Muscle layer of duodenum (tissue), 2 donors: ENCODE results near the gene NAA25.

ENCODE experiments used
- H3K27ac ChIP-seq: one replicate; pipeline ENCODE4 v1.7.0; 2013; ENCODE audit warnings: mild to moderate bottlenecking, low read length
- H3K27me3 ChIP-seq: one replicate; pipeline ENCODE4 v1.7.0; 2013; ENCODE audit warnings: low read depth, mild to moderate bottlenecking, control low read depth, low read length
- H3K36me3 ChIP-seq, 2 donors: one replicate each; pipeline ENCODE4 v1.7.0; 2013; ENCODE audit warnings: low read length in 2 of 2, control low read depth in 1 of 2, mild to moderate bottlenecking in 1 of 2; ENCODE audit not compliant: insufficient read depth in 2 of 2, control insufficient read depth in 1 of 2
- H3K4me1 ChIP-seq, 2 donors: one replicate each; pipeline ENCODE4 v1.7.0; 2013; ENCODE audit warnings: low read length in 2 of 2, mild to moderate bottlenecking in 2 of 2, control low read depth in 1 of 2, moderate library complexity in 1 of 2; ENCODE audit not compliant: insufficient read depth in 2 of 2, control insufficient read depth in 1 of 2
- H3K4me3 ChIP-seq, 2 donors: one replicate each; pipeline ENCODE4 v1.7.0; 2013; ENCODE audit warnings: low read length in 2 of 2, low read depth in 1 of 2, mild to moderate bottlenecking in 1 of 2
- H3K9me3 ChIP-seq, 2 donors: one replicate each; pipeline ENCODE4 v1.7.0; 2013; ENCODE audit warnings: low read length in 2 of 2, control low read depth in 1 of 2, mild to moderate bottlenecking in 1 of 2; ENCODE audit not compliant: control insufficient read depth in 1 of 2
- donor health status: healthy.

NAA25 gene

DNA sequence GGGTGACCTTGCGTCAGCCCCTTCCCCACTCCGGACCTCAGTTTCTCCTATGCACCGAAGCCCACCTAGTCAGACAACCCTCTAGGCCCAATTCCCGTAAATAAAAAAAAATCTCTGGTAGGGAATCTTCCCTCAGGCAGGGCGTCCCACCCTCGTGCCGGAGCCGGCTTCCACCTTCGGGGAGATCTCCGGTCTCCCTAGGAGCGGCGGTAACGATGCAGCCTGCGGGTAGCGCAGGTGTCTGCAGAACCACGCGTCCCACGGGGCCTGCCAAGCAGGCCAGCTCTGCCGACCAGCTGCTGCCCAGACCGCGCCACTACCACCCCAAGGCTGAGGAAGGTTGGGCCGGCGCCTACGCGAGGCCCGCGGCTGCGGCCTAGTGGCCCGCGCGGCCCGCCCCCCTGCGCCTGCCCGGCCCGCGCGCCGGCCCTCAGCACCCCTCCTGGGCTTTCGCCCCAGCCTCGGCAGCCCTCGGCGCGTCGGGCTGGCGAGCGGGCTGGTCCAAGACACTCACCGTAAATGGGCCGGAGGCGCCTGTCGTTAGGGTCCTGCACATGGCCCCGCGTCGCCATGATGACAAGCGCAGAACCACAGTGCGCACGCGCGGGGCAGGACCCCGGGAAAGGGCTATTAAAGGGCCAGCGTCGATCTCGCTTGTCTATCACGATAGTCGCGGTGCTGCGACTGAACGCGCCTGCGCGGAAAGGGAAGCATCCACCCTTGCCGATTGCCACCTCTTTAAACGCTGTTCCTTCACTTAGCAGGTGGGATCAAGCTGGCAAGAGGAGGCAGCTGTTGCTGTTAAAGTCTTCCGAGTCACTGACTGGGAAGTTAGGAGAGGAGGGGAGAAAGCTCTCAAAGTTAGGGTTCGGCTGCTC, at the start of gene NAA25:
Gene NAA25 (minus strand): TSS at position 582 of the 878 bp plus-strand sequence. CDS start 10 bp downstream, at position 572.
- Histone ChIP-seq H3K27ac (peak within 1 kb of the TSS; percentile 98), H3K36me3 (peaks cover 0 to 5% of the 10 kb centered on the region in 2 donors), H3K4me1 (peaks cover 5 to 14% of the 10 kb centered on the region in 2 donors), H3K27me3 (no peaks in the 10 kb centered on the region), H3K4me3 (peak within 1 kb of the TSS; percentile 87 to 96), H3K9me3 (no peaks in the 10 kb centered on the region)

GRCh38 chr12:112153893-112154219, 45.3 kb upstream of the NAA25 start:
- H3K4me1 ChIP-seq, result no peaks in the 10 kb centered on the region
- no peak overlapping the region for H3K4me3 ChIP-seq
- no peaks in the 10 kb centered on the region for H3K9me3 ChIP-seq
- H3K27me3 ChIP-seq, result no peaks in the 10 kb centered on the region
- peaks cover 38 to 64% of the 10 kb centered on the region in 2 donors for H3K36me3 ChIP-seq
- no peak overlapping the region for H3K27ac ChIP-seq

- Histone ChIP-seq H3K27me3 (no peaks in the 10 kb centered on the region), H3K27ac (no peak overlapping the region), H3K9me3 (no peaks in the 10 kb centered on the region), H3K36me3 (peaks cover 42 to 63% of the 10 kb centered on the region in 2 donors), H3K4me3 (no peak overlapping the region), H3K4me1 (no peaks in the 10 kb centered on the region)
These were observed 44.8 kb upstream of the NAA25 start for GRCh38 chr12:112153181-112153892.

DNA sequence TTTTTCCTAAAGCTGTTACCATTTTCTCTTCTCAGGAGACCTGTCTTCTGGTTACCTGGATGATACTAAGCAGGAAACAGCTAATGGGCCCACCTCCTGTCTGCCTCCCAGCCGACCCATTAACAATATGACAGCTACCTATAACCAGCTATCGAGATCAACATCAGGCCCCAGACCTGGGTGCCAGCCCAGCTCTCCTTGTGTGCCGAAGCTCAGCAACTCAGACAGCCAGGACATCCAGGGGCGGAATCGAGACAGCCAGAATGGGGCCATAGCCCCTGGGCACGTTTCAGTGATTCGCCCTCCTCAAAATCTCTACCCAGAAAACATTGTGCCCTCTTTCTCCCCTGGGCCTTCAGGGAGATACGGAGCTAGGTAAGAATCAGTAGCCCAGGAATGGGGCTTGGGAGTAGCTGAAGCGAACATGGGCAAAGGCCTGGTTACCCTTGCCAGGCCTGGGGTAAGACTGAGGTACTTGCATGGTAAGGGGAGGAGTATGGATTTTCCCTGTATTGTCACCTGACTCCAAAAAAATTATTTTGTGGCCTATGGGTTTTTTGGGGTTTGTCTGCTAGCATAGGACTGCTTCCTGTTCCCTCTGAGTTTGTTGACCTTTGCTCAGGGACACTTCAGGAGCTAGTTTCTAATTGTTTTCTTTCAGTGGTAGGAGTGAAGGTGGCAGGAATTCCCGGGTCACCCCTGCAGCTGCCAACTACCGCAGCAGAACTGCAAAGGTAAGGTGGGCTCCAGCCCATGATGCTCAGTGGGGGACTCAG, 43.4 kb upstream of the NAA25 start:
- no peak overlapping the region for H3K27ac ChIP-seq
- no peaks in the 10 kb centered on the region for H3K27me3 ChIP-seq
- H3K9me3 ChIP-seq, result no peaks in the 10 kb centered on the region
- H3K4me3 ChIP-seq, result no peak overlapping the region
- peaks cover 48 to 65% of the 10 kb centered on the region in 2 donors for H3K36me3 ChIP-seq
- H3K4me1 ChIP-seq, result no peaks in the 10 kb centered on the region

DNA sequence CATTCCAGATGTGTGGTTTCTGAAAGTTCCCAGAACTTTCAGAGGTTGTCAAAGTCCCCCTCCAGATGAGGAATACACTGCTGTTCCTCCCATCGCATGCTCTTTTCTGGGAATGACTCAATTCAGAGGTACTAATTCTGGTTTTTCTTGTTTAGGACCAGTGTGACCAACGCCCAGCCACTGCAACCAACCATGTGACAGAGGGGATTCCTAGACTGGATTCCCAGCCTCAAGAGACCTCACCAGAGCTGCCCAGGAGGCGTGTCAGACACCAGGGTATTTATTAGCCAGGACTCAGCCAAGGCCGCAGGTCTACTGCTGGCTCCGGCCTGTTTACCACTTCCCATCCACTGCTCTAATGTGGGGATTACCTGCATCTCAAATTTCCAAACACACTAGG, 41.0 kb upstream of the NAA25 start:
- H3K27ac ChIP-seq, result no peak overlapping the region
- H3K4me1 ChIP-seq, result no peaks in the 10 kb centered on the region
- no peaks in the 10 kb centered on the region for H3K27me3 ChIP-seq
- no peaks in the 10 kb centered on the region for H3K9me3 ChIP-seq
- H3K4me3 ChIP-seq, result no peak overlapping the region
- peaks cover 63 to 83% of the 10 kb centered on the region in 2 donors for H3K36me3 ChIP-seq

DNA sequence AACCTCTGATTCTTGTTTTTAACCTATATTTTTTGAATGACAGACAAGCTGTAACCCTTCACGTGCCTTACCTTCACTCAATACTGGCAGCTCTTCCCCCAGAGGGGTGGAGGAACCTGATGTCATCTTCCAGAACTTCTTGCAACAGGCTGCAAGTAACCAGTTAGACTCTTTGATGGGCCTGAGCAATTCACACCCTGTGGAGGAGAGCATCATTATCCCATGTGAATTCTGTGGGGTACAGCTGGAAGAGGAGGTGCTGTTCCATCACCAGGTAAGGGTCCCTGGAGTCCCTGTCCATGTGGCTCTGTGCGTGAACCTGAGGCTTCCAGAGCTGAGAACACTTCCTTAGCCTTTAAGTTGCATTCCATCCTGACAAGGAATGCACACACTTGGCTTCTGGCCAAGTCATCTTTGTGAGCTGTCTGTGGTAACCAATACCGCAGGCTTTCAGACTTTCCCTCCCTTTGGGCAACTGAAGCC, 39.5 kb upstream of the NAA25 start:
- Histone ChIP-seq H3K36me3 (peaks cover 58 to 81% of the 10 kb centered on the region in 2 donors), H3K4me3 (no peak overlapping the region), H3K9me3 (no peaks in the 10 kb centered on the region), H3K4me1 (no peaks in the 10 kb centered on the region), H3K27ac (no peak overlapping the region), H3K27me3 (no peaks in the 10 kb centered on the region)

GRCh38 chr12:112146123-112146522, 37.5 kb upstream of the NAA25 start:
- no peaks in the 10 kb centered on the region for H3K27me3 ChIP-seq
- H3K36me3 ChIP-seq, result peaks cover 57 to 78% of the 10 kb centered on the region in 2 donors
- no peaks in the 10 kb centered on the region for H3K4me1 ChIP-seq
- no peak overlapping the region for H3K4me3 ChIP-seq
- no peaks in the 10 kb centered on the region for H3K9me3 ChIP-seq
- no peak overlapping the region for H3K27ac ChIP-seq

DNA sequence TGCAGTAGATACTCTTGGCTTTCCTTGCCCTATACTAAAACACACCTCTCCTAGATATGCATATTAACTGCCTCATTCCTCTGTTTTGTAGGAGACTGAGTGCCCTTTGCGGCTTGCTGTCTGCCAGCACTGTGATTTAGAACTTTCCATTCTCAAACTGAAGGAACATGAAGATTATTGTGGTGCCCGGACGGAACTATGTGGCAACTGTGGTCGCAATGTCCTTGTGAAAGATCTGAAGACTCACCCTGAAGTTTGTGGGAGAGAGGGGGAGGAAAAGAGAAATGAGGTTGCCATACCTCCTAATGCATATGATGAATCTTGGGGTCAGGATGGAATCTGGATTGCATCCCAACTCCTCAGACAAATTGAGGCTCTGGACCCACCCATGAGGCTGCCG, 32.1 kb upstream of the NAA25 start:
- Histone ChIP-seq H3K4me1 (no peaks in the 10 kb centered on the region), H3K27me3 (no peaks in the 10 kb centered on the region), H3K9me3 (no peaks in the 10 kb centered on the region), H3K27ac (no peak overlapping the region), H3K36me3 (peaks cover 43 to 78% of the 10 kb centered on the region in 2 donors), H3K4me3 (no peak overlapping the region)

DNA sequence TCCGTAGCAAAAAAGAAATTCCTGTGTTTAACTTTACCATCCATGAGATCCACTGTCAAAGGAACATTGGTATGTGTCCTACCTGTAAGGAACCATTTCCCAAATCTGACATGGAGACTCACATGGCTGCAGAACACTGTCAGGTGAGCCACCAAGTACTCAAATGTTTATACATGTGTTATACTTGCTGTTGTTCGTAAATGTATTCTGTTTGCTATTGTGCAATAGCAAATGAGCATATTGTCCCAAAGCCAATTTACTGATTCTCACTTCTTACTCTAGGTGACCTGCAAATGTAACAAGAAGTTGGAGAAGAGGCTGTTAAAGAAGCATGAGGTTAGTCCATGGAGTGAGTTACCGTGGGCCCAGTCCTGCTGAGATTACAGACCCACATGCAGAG, 26.1 kb upstream of the NAA25 start:
- Histone ChIP-seq H3K27me3 (no peaks in the 10 kb centered on the region), H3K4me1 (peaks cover 8 to 22% of the 10 kb centered on the region in 2 donors), H3K36me3 (peaks cover 22 to 39% of the 10 kb centered on the region in 2 donors), H3K9me3 (no peaks in the 10 kb centered on the region), H3K27ac (no peak overlapping the region), H3K4me3 (no peak overlapping the region)

GRCh38 chr12:112133418-112133817, 24.8 kb upstream of the NAA25 start:
- H3K27me3 ChIP-seq, result no peaks in the 10 kb centered on the region
- no peak overlapping the region for H3K4me3 ChIP-seq
- H3K36me3 ChIP-seq, result peaks cover 22 to 36% of the 10 kb centered on the region in 2 donors
- H3K9me3 ChIP-seq, result no peaks in the 10 kb centered on the region
- H3K27ac ChIP-seq, result no peak overlapping the region
- peaks cover 8 to 28% of the 10 kb centered on the region in 2 donors for H3K4me1 ChIP-seq

DNA sequence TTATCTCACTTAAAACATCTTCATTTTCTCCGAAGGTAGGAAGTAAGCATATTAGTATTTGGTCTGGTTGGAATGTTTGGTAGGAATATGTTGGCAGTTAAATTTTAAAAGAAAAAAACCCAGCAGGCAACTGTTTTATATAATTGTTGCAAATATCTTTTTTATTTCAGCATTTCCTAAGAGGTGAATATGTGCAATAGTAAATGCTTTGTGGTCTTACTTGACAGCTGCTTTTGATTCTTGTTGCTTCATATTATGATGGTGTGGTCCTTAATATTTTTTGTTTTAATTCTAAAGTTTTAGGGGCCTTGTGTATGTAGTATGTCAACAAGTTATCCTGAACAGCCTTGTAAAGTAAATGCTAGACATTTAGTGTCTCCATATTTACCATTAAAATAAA, 23.1 kb upstream of the NAA25 start:
- peaks cover 20 to 23% of the 10 kb centered on the region in 2 donors for H3K36me3 ChIP-seq

More for the DNA sequence above, 23.1 kb upstream of the NAA25 start:
- Histone ChIP-seq H3K27ac (no peak overlapping the region), H3K9me3 (no peaks in the 10 kb centered on the region), H3K4me1 (peaks cover 9 to 30% of the 10 kb centered on the region in 2 donors), H3K4me3 (no peak overlapping the region), H3K27me3 (no peaks in the 10 kb centered on the region)
